HG03521 (cell line): ENCODE measurements around the gene TRAPPC2L.

Experiments
- ATAC-seq: cut with Tn5 transposase; IDR thresholded peaks from one replicate; pipeline ENCODE4 v1.9.1; 2021; ENCODE audit warnings: mild to moderate bottlenecking, moderate library complexity; ENCODE audit not compliant: unreplicated experiment

TRAPPC2L gene

DNA sequence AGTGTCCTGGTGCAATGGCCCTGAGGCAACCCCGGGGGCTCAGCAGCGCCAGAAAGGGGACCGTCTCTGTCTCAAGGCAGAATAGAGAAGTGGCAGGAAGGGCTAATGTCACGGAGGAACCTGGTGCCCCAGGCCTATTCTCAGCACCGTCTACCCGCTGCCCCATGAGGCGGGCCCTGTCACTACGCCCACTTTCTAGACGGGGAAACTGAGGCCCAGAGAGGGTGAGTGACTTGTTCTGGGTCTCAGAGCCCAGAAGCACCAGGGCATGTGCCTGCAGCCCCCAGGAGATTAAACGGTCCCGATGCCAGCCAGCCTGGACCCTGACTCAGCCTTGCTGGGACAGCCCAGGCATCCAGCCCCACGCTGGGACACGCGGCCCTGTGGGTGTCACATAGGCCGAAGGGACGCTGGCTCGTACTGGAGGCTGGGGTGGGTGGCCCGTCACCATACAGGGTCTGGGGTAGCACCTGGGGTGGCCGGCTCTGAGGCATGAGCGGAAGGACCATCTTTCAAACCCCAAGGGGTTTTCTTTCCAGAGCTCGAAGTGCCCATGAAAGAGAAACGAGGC lies 49.7 kb downstream of the TRAPPC2L start:
- no peak for ATAC-seq

DNA sequence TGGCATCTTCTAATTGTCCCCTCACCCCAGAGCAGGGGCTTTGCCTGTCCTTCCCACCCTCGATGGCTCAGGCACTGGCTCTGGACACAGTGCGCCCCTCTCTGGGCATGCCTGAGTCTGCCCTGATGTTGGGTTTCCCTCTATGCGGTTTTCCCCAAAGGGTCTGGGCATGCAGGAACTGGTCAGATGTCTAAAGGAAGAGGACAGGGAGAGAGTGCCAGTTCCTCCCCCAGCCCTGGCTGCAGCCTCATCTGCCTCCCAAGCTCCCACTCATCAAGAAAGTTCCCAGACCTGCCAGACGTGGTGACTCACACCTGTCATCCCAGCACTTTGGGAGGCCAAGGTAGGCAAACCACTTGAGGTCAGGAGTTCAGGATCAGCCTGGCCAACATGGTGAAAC lies 50.8 kb downstream of the TRAPPC2L start:
- ATAC-seq = no peak

GRCh38 chr16:88908307-88908706 lies 51.4 kb downstream of the TRAPPC2L start:
- ATAC-seq = no peak

DNA sequence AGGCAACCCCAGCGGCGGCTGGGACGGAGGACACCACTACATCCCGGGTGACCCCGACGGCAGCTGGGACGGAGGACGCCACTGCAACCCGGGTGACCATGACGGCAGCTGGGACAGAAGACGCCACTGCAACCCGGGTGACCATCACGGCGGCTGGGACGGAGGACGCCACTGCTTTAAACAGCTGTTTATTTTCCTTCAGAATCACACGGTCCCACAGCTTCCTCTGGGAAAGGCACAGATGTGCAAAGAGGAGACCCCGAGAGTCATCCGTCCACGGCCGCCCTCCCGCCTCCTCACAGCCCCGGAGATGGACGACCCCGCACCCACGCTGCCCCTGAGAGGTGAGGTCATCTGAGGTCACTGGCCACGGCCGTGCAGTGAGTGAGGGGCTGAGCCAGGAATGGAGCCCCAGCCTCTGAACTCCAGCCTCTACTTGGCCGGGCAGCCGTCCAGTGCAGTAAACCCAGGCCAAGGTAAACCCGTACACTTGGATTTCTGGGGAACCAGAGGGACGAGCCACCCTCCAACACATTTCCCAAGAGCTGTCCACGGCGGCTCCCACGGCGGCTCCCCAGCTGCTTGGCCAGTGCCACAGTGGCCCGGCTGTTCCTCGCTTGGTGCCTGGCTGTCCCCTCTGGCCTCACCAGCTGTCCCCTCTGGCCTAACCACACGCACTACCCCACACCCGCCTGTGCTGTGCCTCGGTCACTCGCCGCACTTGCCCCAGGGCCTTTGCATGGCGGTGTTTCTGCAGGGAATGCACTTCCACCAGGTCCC lies 52.7 kb downstream of the TRAPPC2L start:
- no peak for ATAC-seq

- no peak for ATAC-seq
Measured at GRCh38 chr16:88910284-88911135, 53.6 kb downstream of the TRAPPC2L start.

DNA sequence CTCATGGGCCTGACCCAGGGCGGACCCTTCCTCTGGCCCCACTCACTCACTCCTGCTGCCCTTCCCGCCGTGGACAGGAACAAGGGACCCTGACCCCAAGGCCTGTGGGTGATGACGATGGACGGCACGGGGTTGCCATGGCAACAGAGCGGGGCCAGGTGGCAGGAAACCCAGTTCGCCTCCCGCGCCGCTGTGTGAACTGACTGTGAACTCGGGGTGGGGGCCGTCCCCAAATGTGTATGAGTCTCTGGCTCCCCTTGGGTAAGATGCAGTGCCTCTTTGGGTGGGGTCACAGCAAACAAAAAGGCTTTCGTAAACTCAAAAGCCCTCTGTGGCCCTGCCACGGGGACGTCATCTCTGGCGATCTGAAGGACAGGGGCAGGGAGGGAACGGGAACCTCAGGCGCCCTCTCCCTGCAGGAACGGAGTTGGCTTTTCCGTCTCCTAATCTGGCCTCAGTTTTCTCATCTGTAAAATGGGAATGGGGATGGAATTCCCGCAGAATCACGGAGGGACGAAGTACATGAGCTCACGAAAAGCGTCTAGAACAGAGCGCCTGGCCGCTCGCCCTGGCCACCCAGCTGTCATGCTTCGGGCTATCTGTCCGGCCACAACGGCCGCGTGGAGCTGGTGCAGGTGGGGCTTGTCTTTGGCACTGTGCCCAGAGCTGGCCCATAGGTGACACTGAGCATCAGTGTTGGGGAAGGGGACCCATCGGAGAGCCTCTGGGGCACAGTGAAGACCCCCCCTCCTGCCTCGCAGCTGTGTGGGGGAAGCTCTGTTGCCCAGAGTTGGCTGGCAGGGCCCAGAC lies 54.4 kb downstream of the TRAPPC2L start:
- no peak for ATAC-seq

GRCh38 chr16:88911946-88912310 lies 55.0 kb downstream of the TRAPPC2L start:
- ATAC-seq = no peak
